ENCODE results near the gene ADRA2B.

DNA sequence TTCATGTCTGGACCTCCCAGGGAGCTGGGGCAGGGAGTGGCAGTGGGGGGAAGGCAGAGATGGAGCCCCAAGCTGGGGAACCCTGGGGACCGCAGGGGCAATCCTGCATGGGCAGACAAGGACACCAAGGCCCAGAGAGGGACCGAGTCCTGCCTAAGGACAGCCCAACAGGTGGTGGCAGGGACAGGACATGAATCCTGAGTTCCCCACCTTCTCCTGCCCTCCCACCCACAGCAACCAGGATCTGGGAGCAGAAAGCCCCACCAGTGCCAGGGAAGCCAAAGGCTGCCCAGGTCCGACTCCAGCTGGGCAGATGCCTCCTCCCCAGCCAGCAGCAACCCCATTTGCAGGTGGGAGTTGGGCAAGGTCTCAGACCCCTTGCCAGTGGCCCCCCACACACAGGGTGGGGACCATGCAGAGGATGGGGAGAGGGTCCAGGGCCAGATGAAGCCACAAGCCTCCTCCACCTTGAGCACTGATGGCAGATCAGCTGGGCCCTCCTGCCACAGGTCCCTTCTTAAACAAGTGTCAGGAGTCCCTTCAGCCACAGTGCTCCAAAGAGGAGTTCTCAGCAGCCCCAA is 6.3 kb downstream of the ADRA2B start:
- TF ChIP-seq POLR2AphosphoS5 (IDR thresholded peaks at IDR 0.05; ENCODE audit: low read depth, low read length) (no peak), FOXP2 (optimal IDR thresholded peaks at IDR 0.05; ENCODE audit: borderline replicate concordance, extremely low read depth, extremely low read length, insufficient read depth) (no peak), SIN3A (IDR thresholded peaks at IDR 0.05; ENCODE audit: borderline replicate concordance, insufficient read depth, low read length) (no peak)
- TF ChIP-seq, protein P1, sequence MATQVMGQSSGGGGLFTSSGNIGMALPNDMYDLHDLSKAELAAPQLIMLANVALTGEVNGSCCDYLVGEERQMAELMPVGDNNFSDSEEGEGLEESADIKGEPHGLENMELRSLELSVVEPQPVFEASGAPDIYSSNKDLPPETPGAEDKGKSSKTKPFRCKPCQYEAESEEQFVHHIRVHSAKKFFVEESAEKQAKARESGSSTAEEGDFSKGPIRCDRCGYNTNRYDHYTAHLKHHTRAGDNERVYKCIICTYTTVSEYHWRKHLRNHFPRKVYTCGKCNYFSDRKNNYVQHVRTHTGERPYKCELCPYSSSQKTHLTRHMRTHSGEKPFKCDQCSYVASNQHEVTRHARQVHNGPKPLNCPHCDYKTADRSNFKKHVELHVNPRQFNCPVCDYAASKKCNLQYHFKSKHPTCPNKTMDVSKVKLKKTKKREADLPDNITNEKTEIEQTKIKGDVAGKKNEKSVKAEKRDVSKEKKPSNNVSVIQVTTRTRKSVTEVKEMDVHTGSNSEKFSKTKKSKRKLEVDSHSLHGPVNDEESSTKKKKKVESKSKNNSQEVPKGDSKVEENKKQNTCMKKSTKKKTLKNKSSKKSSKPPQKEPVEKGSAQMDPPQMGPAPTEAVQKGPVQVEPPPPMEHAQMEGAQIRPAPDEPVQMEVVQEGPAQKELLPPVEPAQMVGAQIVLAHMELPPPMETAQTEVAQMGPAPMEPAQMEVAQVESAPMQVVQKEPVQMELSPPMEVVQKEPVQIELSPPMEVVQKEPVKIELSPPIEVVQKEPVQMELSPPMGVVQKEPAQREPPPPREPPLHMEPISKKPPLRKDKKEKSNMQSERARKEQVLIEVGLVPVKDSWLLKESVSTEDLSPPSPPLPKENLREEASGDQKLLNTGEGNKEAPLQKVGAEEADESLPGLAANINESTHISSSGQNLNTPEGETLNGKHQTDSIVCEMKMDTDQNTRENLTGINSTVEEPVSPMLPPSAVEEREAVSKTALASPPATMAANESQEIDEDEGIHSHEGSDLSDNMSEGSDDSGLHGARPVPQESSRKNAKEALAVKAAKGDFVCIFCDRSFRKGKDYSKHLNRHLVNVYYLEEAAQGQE (IDR thresholded peaks at IDR 0.05; ENCODE audit: insufficient read depth in 1 of 2, low read depth in 2 of 2, low read length in 2 of 2) = no peak

Data from PFSK-1 (cell line).